HepG2 (cell line): ENCODE data around the gene CELSR2. TPM values are rescaled to one million over a fixed set of nuclear protein-coding genes. Genes with fewer than 3 reads are reported as not detected.

ENCODE experiments used
- ATF7-NPFF ChIP-seq: sonication (generic); formaldehyde crosslinking; IDR thresholded peaks from 2 replicates; pipeline ENCODE4 v1.8.1; 2023; ENCODE audit warnings: mild to moderate bottlenecking, low read depth, missing genetic modification reagents, moderate library complexity
- FOXC1 ChIP-seq: sonication (generic); formaldehyde crosslinking; IDR thresholded peaks from 2 replicates; pipeline ENCODE4 v1.8.0; 2022; ENCODE audit warnings: mild to moderate bottlenecking, missing genetic modification reagents, borderline replicate concordance
- HIVEP1 ChIP-seq: sonication (generic); formaldehyde crosslinking; IDR thresholded peaks from 2 replicates; pipeline ENCODE4 v1.4.0; 2020; ENCODE audit warnings: mild to moderate bottlenecking, missing genetic modification reagents
- HNRNPL ChIP-seq: fragments of 200-400 bp; formaldehyde crosslinking; IDR thresholded peaks from 2 replicates; pipeline ENCODE4 v1.6.1; 2017; ENCODE audit warnings: mild to moderate bottlenecking, low read depth, low read length
- IRX3 ChIP-seq: sonication (generic); formaldehyde crosslinking; IDR thresholded peaks from 2 replicates; pipeline ENCODE4 v1.8.1; 2023; ENCODE audit warnings: mild to moderate bottlenecking, low read depth, missing genetic modification reagents, borderline replicate concordance
- KMT2A ChIP-seq: sonication (generic); formaldehyde crosslinking; IDR thresholded peaks from 2 replicates; pipeline ENCODE4 v1.4.0; 2020; ENCODE audit warnings: missing genetic modification reagents
- MXI1 ChIP-seq: IDR thresholded peaks from 3 replicates; pipeline ENCODE4 v1.6.1; 2012; ENCODE audit warnings: low read depth, low read length, inconsistent platforms, borderline replicate concordance
- RCOR2 ChIP-seq: IDR thresholded peaks from 2 replicates; pipeline ENCODE4 v1.6.1; 2016; ENCODE audit warnings: missing biosample characterization, missing genetic modification reagents
- TEF ChIP-seq: sonication (generic); formaldehyde crosslinking; IDR thresholded peaks from 2 replicates; pipeline ENCODE4 v1.5.0; 2020; ENCODE audit warnings: missing genetic modification reagents
- ZBTB20 ChIP-seq: sonication (generic); formaldehyde crosslinking; IDR thresholded peaks from 2 replicates; pipeline ENCODE4 v1.8.1; 2023; ENCODE audit warnings: missing genetic modification reagents, low read depth, mild to moderate bottlenecking, borderline replicate concordance
- ZBTB40 ChIP-seq, 2 experiments: fragments of 450-650 bp in 1 of 2; sonication (generic) in 1 of 2; formaldehyde crosslinking in 1 of 2; IDR thresholded peaks; 2 replicates each; pipeline versions ENCODE4 v1.6.1 to v1.8.0; 2016 to 2022; ENCODE audit warnings: antibody characterized with exemption in 1 of 2, mild to moderate bottlenecking in 1 of 2, missing genetic modification reagents in 1 of 2
- ZFP41 ChIP-seq: sonication (generic); formaldehyde crosslinking; IDR thresholded peaks from 2 replicates; pipeline ENCODE4 v1.4.0; 2020; ENCODE audit warnings: mild to moderate bottlenecking, missing genetic modification reagents, borderline replicate concordance
- ZNF746 ChIP-seq: sonication (generic); formaldehyde crosslinking; IDR thresholded peaks from 2 replicates; pipeline ENCODE4 v1.8.0; 2022; ENCODE audit warnings: mild to moderate bottlenecking, missing genetic modification reagents
- polyA plus RNA-seq, 8 experiments: library from polyadenylated mRNA; depleted of rRNA in 3 of 8; stranded (reverse) in 7 of 8; unstranded in 1 of 8; fragments of >200 nt; fragmentation: Illumina TruSeq in 4 of 8; extraction: Trizol in 4 of 8; gene quantifications; 2 replicates each; pipeline versions ENCODE4 v1.2.1 to v1.2.3, GENCODE V29; 2011 to 2016; ENCODE audit warnings: low read depth in 4 of 8, missing spikeins in 1 of 8, mixed read lengths in 1 of 8; ENCODE audit not compliant: insufficient read depth in 1 of 8
- total RNA-seq, 5 experiments: library from RNA; depleted of rRNA; stranded (reverse); fragments of >200 nt; fragmentation: Illumina TruSeq; extraction: Trizol; gene quantifications; 2 replicates each; pipeline ENCODE4 v1.2.3, GENCODE V29; 2016; ENCODE audit warnings: low read depth in 1 of 5

The CELSR2 gene
- total and polyA plus RNA-seq, 2 of the 13 experiments (the other 11 are each of a cell fraction or from before 2014, with no cell fraction given), result 4.0 to 6.6 TPM

GRCh38 chr1:109274533-109275476 is 25.5 kb downstream of the CELSR2 start (continued):
- TF ChIP-seq MXI1 (no peak; the same call in 2 of the 3 replicates), ZFP41 (CRISPR knock-in tag) (no peak), IRX3 (CRISPR knock-in tag) (peak; percentile 54; the same call in 1 of the 2 replicates), HIVEP1 (CRISPR knock-in tag) (no peak), ZBTB20 (CRISPR knock-in tag) (no peak), KMT2A (peak; percentile 42; the same call in 1 of the 2 replicates), RCOR2 (CRISPR knock-in tag) (0 out of 2 replicates have a peak, but pooled peaks have one; percentile 53), TEF (CRISPR knock-in tag) (no peak), FOXC1 (CRISPR knock-in tag) (peak; percentile 70; the same call in 1 of the 2 replicates), ZBTB40 (IDR thresholded peaks at IDR 0.05) (no peak), ZBTB40 (CRISPR knock-in tag; IDR thresholded peaks at IDR 0.05) (peak; percentile 62; the same call in 1 of the 2 replicates), ATF7-NPFF (CRISPR knock-in tag) (peak; percentile 28; the same call in 1 of the 2 replicates), ZNF746 (peak; percentile 33; the same call in 1 of the 2 replicates), HNRNPL (peak; percentile 92)
